Right cardiac atrium (tissue), 5 donors: ENCODE results near the gene LOXL1. TPM values are rescaled to one million over a fixed set of nuclear protein-coding genes. Genes with fewer than 3 reads are reported as not detected.

Experiments used
- ATAC-seq, 2 donors: fragments of 200-7000 bp; cut with Tn5 transposase; one replicate each; pipeline versions ENCODE4 v1.8.0 to v1.9.1; 2020; ENCODE audit warnings: moderate library complexity in 2 of 2, mild to moderate bottlenecking in 1 of 2
- DNase-seq, 3 donors: peaks; one replicate each; pipeline ENCODE4 v3.0.0-alpha.2; 2020
- H3K27ac ChIP-seq: one replicate; pipeline ENCODE4 v1.5.1; 2013; ENCODE audit warnings: mild to moderate bottlenecking, low read length, control low read depth, moderate library complexity
- H3K27me3 ChIP-seq: one replicate; pipeline ENCODE4 v1.6.1; 2013; ENCODE audit not compliant: control insufficient read depth, insufficient read depth
- H3K4me1 ChIP-seq: one replicate; pipeline ENCODE4 v1.6.1; 2013; ENCODE audit warnings: low read length; ENCODE audit not compliant: control insufficient read depth, insufficient read depth
- H3K4me3 ChIP-seq: one replicate; pipeline ENCODE4 v1.5.1; 2013; ENCODE audit warnings: low read length, control low read depth
- H3K9me3 ChIP-seq: one replicate; pipeline ENCODE4 v1.6.1; 2013; ENCODE audit warnings: low read length; ENCODE audit not compliant: control insufficient read depth
- WGBS: extraction: QIAGEN DNeasy Blood & Tissue Kit; methylation state at CpG from one replicate; pipeline ENCODE4 v1.1.7; 2013; 5-methylcytosine and 5-hydroxymethylcytosine counted together
- intact Hi-C, 4 donors: fragments of 100-400 bp; cut with DNase I; formaldehyde crosslinking; loops; one replicate each; pipeline versions ENCODE4 v1.11.0 to v1.14.0; 2022 to 2023
- polyA plus RNA-seq: library from polyadenylated mRNA; stranded (reverse); fragments of 200-250 nt; gene quantifications from one replicate; pipeline ENCODE4 v1.2.3, GENCODE V29; 2013
- total RNA-seq, 4 donors: library from RNA; stranded (reverse); fragmentation: NEBNext Ultra II Directional; extraction: Animal tissue kit (Norgen Biotek cat#: 25700); gene quantifications; one replicate each; pipeline ENCODE4 v1.2.1, GENCODE V29; 2021
- donor health status: healthy with polysubstance abuse.
- donor health status: DM: no; HTN: yes; CAD: no.
- donor health status: DM: no; HTN: no; CAD: no.
- donor health status: DM: no; HTN: yes; CAD: no; lungs with severe emphysema.
- donor health status: DM: yes; HTN: yes; CAD: no.

The LOXL1 gene
- total and polyA plus RNA-seq, 5 donors, result 17.4 to 41.0 (median 19.6) TPM

DNA sequence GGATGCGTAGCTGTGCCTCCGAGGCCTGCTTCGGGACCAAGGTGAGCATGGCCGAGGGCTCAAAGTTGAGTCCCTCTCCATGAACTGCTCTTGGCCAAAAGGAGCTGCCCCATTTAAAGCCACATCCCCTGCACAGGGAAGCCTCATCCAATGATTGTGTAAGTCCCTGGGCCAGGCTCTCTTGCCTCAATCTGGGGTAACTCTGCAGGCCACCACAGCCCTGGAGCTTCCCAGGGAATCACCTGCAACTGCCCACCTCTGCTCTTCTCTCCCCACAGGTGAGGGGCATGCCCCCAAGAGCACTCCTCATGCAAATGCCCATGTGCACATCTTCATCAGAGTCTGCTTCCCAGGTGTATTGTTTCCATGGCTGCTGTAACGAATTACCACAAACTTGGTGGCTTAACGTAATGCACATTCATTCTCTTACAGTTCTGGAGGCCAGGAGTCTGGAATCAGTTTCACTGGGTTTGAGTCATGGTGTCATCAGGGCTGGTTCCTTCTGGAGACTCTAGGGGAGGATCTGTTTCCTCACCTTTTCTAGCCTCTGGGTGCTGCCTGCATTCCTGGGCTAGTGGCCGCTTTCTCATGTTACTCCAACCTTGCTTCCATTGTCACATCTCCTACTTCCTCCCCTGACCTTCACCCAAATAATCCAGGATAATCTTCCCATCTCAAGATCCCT lies 25.0 kb upstream of the LOXL1 start:
- Histone ChIP-seq H3K9me3 (no peaks in the 10 kb centered on the region), H3K27me3 (no peaks in the 10 kb centered on the region), H3K4me3 (no peak overlapping the region), H3K4me1 (no peaks in the 10 kb centered on the region), H3K27ac (no peak overlapping the region)
- no peak for ATAC-seq
- intact Hi-C loops, result loop anchor here in 1 of 4 donors (10.0 kb wide), 1 partner anchor 176 kb away; no protein-coding TSS in a partner anchor
- DNase-seq, result peak in 1 of 3 donors; percentile 10
- 95% methylated on average over 7 of the region's 7 CpGs for WGBS

DNA sequence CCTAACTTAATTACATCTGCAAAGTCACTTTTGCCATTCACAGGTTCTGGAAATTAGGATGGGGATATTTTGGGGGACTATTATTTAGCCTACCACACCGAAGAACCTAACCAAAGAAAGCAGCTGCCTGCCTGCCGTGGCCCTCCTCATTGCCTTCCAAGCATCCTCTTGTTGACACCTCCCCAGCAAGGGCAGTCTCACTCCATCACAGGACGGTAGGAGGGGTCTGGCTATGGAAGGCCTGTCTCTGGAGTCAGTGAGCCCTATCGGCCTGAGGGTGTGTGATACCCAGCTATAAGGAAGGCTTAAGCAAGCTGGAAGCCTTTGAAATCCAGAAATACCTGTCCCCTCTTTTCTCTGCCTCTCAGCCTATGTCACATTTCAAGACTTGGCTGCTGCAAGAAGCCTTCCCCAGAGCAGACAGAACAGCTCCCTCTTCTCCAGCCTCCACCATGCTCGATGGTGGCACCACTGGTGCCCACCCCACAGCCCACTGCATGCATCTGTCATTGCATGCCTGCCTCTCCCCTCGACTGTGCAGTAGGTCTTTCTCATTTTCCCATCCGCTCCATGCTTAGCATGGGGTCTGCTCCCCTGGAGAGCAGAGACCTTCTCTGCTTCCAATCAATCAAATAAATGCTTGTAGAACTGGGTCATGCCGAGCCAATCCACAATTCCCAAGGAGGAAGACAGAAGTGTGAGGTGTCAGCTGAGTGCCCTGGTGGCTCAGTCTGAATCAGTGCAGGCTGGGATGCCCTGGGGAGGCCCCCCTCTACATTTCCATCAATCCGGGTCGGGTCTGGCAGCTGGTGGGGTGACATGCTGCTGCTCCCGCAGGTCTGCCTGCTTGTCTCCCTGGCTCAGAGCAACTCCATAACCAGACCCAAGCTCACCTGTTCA lies 23.9 kb upstream of the LOXL1 start:
- Histone ChIP-seq H3K27me3 (no peaks in the 10 kb centered on the region), H3K9me3 (no peaks in the 10 kb centered on the region), H3K27ac (no peak overlapping the region), H3K4me3 (no peak overlapping the region), H3K4me1 (no peaks in the 10 kb centered on the region)
- intact Hi-C loops, result loop anchor here in 1 of 4 donors (10.0 kb wide), 1 partner anchor 178 kb away; no protein-coding TSS in a partner anchor
- DNase-seq, result peak in 1 of 3 donors; percentile 9
- WGBS, result 64% methylated on average over 11 of the region's 11 CpGs
- ATAC-seq, result no peak

DNA sequence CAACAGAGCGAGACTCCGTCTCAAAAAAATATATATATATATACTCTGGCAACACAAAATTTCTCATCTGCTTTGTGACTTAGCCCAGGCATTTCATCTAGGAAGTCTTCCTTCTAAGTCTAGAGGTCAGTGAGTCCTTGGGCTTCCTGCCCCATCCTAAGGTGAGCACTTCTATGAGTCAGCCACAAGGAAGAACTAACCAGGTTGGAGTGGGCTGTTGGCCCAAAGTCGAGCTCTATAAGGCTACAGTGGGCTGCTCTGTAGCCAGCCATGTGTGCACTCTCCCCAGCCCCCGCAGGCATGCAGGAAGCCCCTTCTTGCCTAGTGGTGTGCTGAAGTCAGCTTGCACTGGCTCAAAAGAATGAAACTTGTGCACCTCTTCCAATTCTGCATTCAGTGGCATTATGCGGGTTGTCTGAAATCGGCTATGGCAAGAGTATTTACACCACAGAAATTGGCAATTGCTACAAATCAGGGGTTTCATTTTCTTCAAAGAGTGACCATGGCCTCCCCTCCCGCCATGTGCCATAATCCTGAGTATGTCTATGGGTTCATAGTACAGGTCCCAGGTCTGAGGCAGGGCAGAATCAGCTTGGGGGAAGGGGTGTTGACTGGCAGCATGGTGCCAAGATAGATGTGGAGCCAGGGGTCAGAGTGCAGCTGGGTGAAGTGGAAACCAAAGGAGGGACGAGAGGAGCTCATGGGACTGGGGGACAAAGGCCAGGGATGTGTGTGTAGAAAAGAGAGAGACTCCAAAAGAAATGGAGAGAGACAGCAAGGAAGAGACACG lies 22.0 kb upstream of the LOXL1 start:
- peak in 1 of 3 donors; percentile 20 for DNase-seq
- intact Hi-C loops, result loop anchor here in 1 of 4 donors (10.0 kb wide), 1 partner anchor 179 kb away; no protein-coding TSS in a partner anchor
- Histone ChIP-seq H3K4me3 (no peak overlapping the region), H3K27ac (no peak overlapping the region), H3K9me3 (no peaks in the 10 kb centered on the region), H3K4me1 (no peaks in the 10 kb centered on the region), H3K27me3 (no peaks in the 10 kb centered on the region)
- WGBS, result 85% methylated on average over 9 of the region's 9 CpGs
- ATAC-seq, result no peak

DNA sequence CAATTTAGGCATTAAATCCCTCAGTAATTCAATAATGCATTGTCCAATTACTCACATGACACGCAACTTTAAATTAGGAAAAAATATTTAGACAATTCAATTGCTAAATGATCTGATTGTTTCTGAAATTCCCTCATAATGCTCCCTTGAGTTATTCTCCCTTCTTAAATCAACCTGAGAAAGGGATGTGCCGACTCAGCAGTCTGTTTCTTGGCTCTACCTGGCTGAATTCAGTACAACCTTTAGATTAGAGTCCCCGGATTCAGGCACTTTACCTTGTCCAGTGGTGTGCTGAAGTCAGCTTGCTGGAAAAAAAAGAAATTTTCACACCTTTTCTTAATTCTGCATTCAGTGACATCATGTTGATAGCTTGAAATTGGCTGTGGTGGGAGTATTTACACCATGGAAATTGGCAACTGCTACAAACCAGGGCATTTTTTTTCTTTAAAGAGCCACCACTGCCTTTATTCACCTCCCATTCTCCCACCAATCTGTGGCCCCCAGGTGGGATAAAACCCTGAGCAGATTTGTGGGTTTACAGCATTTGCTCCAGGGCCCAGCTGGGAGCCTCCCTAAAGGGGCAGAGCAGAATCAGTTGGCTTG lies 20.9 kb upstream of the LOXL1 start:
- WGBS, result 96% methylated on average over 3 of the region's 3 CpGs
- intact Hi-C loops, result loop anchor here in 3 of 4 donors (5.0 to 10.0 kb wide), 3 partner anchors 33 to 198 kb away; partner anchors contain the start of gene TBC1D21 (in 1 of the 3)
- H3K9me3 ChIP-seq, result no peaks in the 10 kb centered on the region
- no peaks in the 10 kb centered on the region for H3K4me1 ChIP-seq
- H3K27me3 ChIP-seq, result no peaks in the 10 kb centered on the region
- no peak for DNase-seq
- no peak overlapping the region for H3K27ac ChIP-seq
- H3K4me3 ChIP-seq, result no peak overlapping the region
- ATAC-seq, result no peak

DNA sequence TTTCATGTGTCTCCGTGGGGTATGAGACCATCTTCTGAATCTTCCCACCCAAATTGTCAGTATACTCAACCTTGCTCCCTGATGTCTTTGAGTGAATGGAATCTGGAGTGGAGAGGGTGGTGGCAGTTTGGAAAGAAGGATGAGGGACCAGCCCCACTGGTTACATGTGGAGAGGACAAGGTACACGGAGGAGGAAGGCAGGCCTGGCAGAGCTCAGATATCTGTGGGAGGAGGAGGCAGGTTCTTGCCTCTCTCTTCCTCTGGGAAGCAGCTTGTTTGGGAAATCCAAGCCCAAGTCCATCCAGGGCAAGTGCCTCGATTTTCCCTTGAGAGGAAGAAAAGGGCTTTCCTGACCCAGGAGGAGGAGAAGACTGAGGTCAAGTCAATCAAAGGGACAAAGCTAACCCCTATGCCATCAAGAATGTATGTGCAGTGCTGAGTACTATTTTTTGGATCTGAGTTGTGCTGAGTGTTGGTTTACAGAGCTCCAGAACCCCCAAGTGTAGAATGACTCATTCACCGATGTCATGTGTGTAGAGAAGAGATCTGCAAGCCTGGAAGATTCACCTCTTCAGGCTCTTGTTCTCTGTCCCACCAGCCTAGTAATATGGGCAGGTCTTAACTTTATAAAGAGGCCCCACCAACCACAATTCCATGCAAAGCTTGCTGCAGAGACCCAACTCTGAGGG lies 19.8 kb upstream of the LOXL1 start:
- ATAC-seq, result no peak
- intact Hi-C loops, result loop anchor here in 3 of 4 donors (5.0 to 10.0 kb wide), 3 partner anchors 34 to 199 kb away; partner anchors contain the start of gene TBC1D21 (in 1 of the 3)

DNA sequence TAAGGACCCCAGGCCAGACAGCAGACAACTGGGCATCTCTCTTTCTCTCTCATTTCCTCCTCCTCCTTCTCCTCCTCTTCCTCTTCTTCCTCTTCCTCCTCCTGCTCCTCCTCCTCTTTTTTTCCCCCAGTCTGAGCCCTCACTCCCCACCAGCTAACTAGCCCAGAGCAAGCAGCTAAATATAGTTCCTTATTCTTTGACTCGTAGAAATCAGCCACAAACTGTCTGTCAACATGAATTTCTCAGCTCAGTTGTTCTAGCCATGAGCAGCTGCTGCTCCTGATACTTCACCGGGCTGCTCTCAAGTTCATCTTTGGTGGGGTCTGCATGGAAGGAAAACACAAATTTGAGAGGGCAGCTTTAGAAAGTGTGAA lies 19.2 kb upstream of the LOXL1 start:
- 49% methylated on average over 2 of the region's 2 CpGs for WGBS
- H3K9me3 ChIP-seq, result no peaks in the 10 kb centered on the region
- intact Hi-C loops, result loop anchor here in 3 of 4 donors (5.0 to 10.0 kb wide), 3 partner anchors 35 to 200 kb away; partner anchors contain the start of gene TBC1D21 (in 1 of the 3)
- no peaks in the 10 kb centered on the region for H3K27me3 ChIP-seq
- no peak overlapping the region for H3K27ac ChIP-seq
- DNase-seq (no peak), ATAC-seq (no peak)
- H3K4me3 ChIP-seq, result no peak overlapping the region
- H3K4me1 ChIP-seq, result no peaks in the 10 kb centered on the region

More for the DNA sequence above, 19.8 kb upstream of the LOXL1 start:
- Histone ChIP-seq H3K27me3 (no peaks in the 10 kb centered on the region), H3K4me1 (no peaks in the 10 kb centered on the region), H3K27ac (no peak overlapping the region), H3K9me3 (no peaks in the 10 kb centered on the region), H3K4me3 (no peak overlapping the region)
- DNase-seq, result peak in 1 of 3 donors; percentile 1
- 72% methylated on average over 4 of the region's 4 CpGs for WGBS

DNA sequence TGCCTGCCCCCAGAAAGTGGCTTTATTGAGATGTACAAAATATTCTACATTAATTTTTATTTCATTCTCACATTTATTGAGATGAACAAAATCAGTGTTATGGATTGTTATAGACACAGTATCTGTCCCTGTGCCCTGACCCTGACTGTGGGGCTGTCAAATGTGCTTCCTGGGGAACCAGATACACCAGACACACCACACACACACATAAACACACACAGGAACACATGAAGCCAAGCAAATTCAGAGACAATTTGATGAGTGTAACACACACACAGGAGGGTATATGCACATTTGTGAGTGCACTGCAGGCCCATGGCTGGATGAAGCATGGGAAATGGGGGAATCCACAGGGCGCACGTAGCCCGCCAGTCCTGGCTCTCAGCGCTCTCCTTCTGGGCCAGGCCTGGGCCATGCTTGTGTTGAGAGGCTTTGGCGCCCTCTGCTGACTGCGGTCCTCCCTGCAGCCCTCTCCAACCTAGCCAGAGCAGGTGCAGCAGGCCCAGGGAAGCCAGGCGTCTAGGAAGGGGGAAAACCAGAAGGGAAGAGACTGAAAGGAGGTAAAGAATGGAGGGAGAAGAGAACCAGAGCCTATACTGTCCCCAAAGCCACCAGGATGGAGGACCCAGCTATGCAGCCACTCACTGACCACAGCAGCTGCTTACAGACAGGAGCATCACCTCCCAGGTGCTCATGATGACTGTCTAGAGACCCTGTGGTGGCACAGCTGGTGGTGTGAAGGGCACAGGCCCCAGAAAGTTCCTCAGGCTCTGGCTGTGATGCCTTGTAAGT lies 18.0 kb upstream of the LOXL1 start:
- no peaks in the 10 kb centered on the region for H3K27me3 ChIP-seq
- H3K4me1 ChIP-seq, result no peaks in the 10 kb centered on the region
- H3K9me3 ChIP-seq, result no peaks in the 10 kb centered on the region
- intact Hi-C loops, result loop anchor here in 3 of 4 donors (5.0 to 10.0 kb wide), 3 partner anchors 36 to 201 kb away; partner anchors contain the start of gene TBC1D21 (in 1 of the 3)
- 6% methylated on average over 7 of the region's 7 CpGs for WGBS
- H3K27ac ChIP-seq, result no peak overlapping the region
- no peak overlapping the region for H3K4me3 ChIP-seq
- DNase-seq (peak; percentile 80 to 96 (median 93)), ATAC-seq (peak; percentile 94 to 96)

DNA sequence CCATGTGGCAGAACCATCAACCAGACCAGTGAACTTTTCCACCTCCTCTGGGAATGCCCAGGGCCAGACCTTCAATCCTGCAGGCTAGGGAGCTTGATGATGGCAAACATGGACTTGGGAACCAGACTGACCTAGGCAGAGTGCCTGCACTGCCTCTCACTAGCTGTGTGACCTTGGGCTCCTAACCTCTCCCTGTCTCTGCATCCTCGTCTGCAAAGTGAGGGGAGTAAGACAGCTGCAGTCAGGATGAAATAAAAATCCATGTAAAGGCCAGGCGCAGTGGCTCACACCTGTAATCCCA lies 17.5 kb upstream of the LOXL1 start:
- Histone ChIP-seq H3K4me3 (no peak overlapping the region), H3K4me1 (no peaks in the 10 kb centered on the region), H3K27ac (no peak overlapping the region), H3K9me3 (no peaks in the 10 kb centered on the region), H3K27me3 (no peaks in the 10 kb centered on the region)
- intact Hi-C loops, result loop anchor here in 3 of 4 donors (5.0 to 10.0 kb wide), 3 partner anchors 36 to 201 kb away; partner anchors contain the start of gene TBC1D21 (in 1 of the 3)
- ATAC-seq (no peak), DNase-seq (no peak)
- WGBS, result 87% methylated on average over 2 of the region's 2 CpGs

DNA sequence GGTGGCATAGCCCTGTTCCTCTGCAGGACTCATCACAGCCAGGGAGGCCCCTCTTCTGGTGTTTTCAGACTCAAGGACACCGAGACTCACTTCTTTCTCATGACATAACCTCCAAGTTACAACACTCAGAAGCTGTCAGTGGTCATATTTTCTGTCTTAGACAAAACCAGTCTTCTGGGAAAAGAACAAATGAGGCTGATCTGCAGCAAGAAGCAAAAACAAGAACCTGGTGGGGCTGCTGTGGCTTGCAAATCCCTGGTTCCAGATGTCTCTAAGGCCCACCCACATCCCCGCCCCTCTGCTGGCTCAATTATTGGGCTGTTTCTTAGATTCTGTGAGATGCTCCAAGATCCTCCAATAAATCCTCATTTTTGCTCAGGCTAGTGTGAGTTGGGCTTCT lies 16.6 kb upstream of the LOXL1 start:
- ATAC-seq, result no peak
- Histone ChIP-seq H3K9me3 (no peaks in the 10 kb centered on the region), H3K27ac (no peak overlapping the region), H3K27me3 (no peaks in the 10 kb centered on the region), H3K4me1 (no peaks in the 10 kb centered on the region), H3K4me3 (no peak overlapping the region)
- WGBS, result 95% methylated on average over 2 of the region's 2 CpGs
- no peak for DNase-seq
- intact Hi-C loops, result loop anchor here in 3 of 4 donors (5.0 to 10.0 kb wide), 4 partner anchors 37 to 202 kb away; partner anchors contain the start of gene TBC1D21 (in 1 of the 3)
